HCT116 (cell line): Measurements from ENCODE around the gene TACR2. TPM values are rescaled to one million over a fixed set of nuclear protein-coding genes. Genes with fewer than 3 reads are reported as not detected.

Experiments used
- ATAC-seq: fragments of 200-7000 bp; cut with Tn5 transposase; 2 replicates; pipeline ENCODE4 v1.9.1; 2020; ENCODE audit warnings: mild to moderate bottlenecking, moderate library complexity
- BruUV-seq: library from RNA; stranded (reverse); fragments of 400-500 nt; replicated peaks from 2 replicates; lab custom pipeline; 2021; lab: Mats Ljungman, UMichigan
- CTCF ChIA-PET: fragments of 300-600 bp; sonication (Branson Sonifier 250); formaldehyde crosslinking; loops from one replicate; lab custom pipeline; 2021; ENCODE audit warnings: antibody characterized with exemption; lab: Charles Lee
- POLR2A ChIA-PET: fragments of 300-600, 350-600 bp; sonication (Branson Sonifier 250); formaldehyde crosslinking; loops from one replicate; lab custom pipeline; 2021; ENCODE audit warnings: antibody characterized with exemption; lab: Charles Lee
- RAD21 ChIA-PET, 2 experiments: fragments of 300-600 bp; sonication (Branson Sonifier 250); formaldehyde crosslinking; loops; one replicate each; lab custom pipeline; 2023; ENCODE audit warnings: low total read pairs in 2 of 2; ENCODE audit not compliant: uncharacterized antibody in 2 of 2, unreplicated experiment in 2 of 2, low non-redundant PET in 1 of 2; lab: Charles Lee
- DNase-seq: peaks from one replicate; pipeline ENCODE4 v3.0.0-alpha.2; 2010; ENCODE audit warnings: low read depth, low spot score
- H2AFZ ChIP-seq: fragments of 200-600 bp; shearing (Covaris generic), sonication (generic); 2 replicates; pipeline ENCODE4 v1.6.1; 2017; ENCODE audit warnings: low read depth, mixed run types, mixed read lengths, antibody characterized with exemption, low read length; ENCODE audit not compliant: poor library complexity, severe bottlenecking
- H3K27ac ChIP-seq: 2 replicates; pipeline ENCODE4 v1.5.1; 2012; ENCODE audit warnings: low read depth, low read length
- H3K27me3 ChIP-seq: fragments of 200-600 bp; sonication (generic); 2 replicates; pipeline ENCODE4 v1.6.1; 2016; ENCODE audit warnings: mixed run types, low read length, mixed read lengths; ENCODE audit not compliant: insufficient read depth
- H3K36me3 ChIP-seq, 2 experiments: fragments of 200-500 bp in 1 of 2; fragments of 200-600 bp in 1 of 2; sonication (Bioruptor generic) in 1 of 2; sonication (generic) in 1 of 2; 2 replicates each; pipeline versions ENCODE4 v1.5.1 to v1.6.1; 2014 to 2016; ENCODE audit warnings: low read length in 2 of 2, inconsistent platforms in 1 of 2, mixed read lengths in 1 of 2, mixed run types in 1 of 2; ENCODE audit not compliant: insufficient read depth in 2 of 2, control insufficient read depth in 1 of 2
- H3K4me1 ChIP-seq, 2 experiments: fragments of 200-600 bp in 1 of 2; sonication (generic) in 1 of 2; 2 replicates each; pipeline versions ENCODE4 v1.5.1 to v1.6.1; 2012 to 2017; ENCODE audit warnings: low read length in 2 of 2, inconsistent platforms in 1 of 2, mild to moderate bottlenecking in 1 of 2, mixed read lengths in 1 of 2, mixed run types in 1 of 2, moderate library complexity in 1 of 2; ENCODE audit not compliant: insufficient read depth in 2 of 2, control insufficient read depth in 1 of 2
- H3K4me2 ChIP-seq: fragments of 200-600 bp; sonication (generic); 2 replicates; pipeline ENCODE4 v1.6.1; 2017; ENCODE audit warnings: mixed run types, low read length, mixed read lengths
- H3K4me3 ChIP-seq, 2 experiments: fragments of 200-600 bp in 1 of 2; sonication (generic) in 1 of 2; replicated peaks in 1 of 2; 2 replicates each; pipeline ENCODE4 v1.5.1; 2011 to 2016; ENCODE audit warnings: low read length in 2 of 2, control low read depth in 1 of 2, low read depth in 1 of 2, mild to moderate bottlenecking in 1 of 2, mixed read lengths in 1 of 2, mixed run types in 1 of 2
- H3K79me2 ChIP-seq: fragments of 200-600 bp; sonication (generic); 2 replicates; pipeline ENCODE4 v1.6.1; 2017; ENCODE audit warnings: mild to moderate bottlenecking, mixed run types, low read length, moderate library complexity, mixed read lengths; ENCODE audit not compliant: insufficient read depth
- H3K9ac ChIP-seq: fragments of 200-600 bp; sonication (generic); 2 replicates; pipeline ENCODE4 v1.6.1; 2016; ENCODE audit warnings: low read length, mixed read lengths
- H3K9me2 ChIP-seq: fragments of 200-600 bp; sonication (generic), shearing (Covaris generic); 2 replicates; pipeline ENCODE4 v1.6.1; 2017; ENCODE audit warnings: mixed run types, mild to moderate bottlenecking, moderate library complexity; ENCODE audit not compliant: insufficient read depth
- H3K9me3 ChIP-seq, 2 experiments: fragments of 200-500 bp in 1 of 2; fragments of 200-600 bp in 1 of 2; sonication (Bioruptor generic) in 1 of 2; sonication (generic) in 1 of 2; 2 replicates each; pipeline ENCODE4 v1.6.1; 2014 to 2017; ENCODE audit warnings: low read length in 2 of 2, mixed read lengths in 2 of 2, inconsistent platforms in 1 of 2, low read depth in 1 of 2, mild to moderate bottlenecking in 1 of 2, mixed run types in 1 of 2, moderate library complexity in 1 of 2; ENCODE audit not compliant: control insufficient read depth in 1 of 2, insufficient read depth in 1 of 2
- H4K20me1 ChIP-seq: fragments of 200-600 bp; sonication (generic), shearing (Covaris generic); 2 replicates; pipeline ENCODE4 v1.6.1; 2017; ENCODE audit warnings: mixed run types, mild to moderate bottlenecking, moderate library complexity; ENCODE audit not compliant: insufficient read depth
- CBX3 ChIP-seq: IDR thresholded peaks from 2 replicates; pipeline ENCODE4 v1.6.1; 2012; ENCODE audit warnings: low read depth
- EGR1 ChIP-seq: IDR thresholded peaks from 2 replicates; pipeline ENCODE4 v1.6.1; 2012; ENCODE audit warnings: low read depth
- EZH2 ChIP-seq: fragments of 200-600 bp; sonication (generic); IDR thresholded peaks from 2 replicates; pipeline ENCODE4 v1.6.1; 2017; ENCODE audit warnings: antibody characterized with exemption, mixed run types
- EZH2phosphoT487 ChIP-seq: fragments of 200-600 bp; IDR thresholded peaks from 2 replicates; pipeline ENCODE4 v1.6.1; 2018; ENCODE audit warnings: antibody characterized with exemption, borderline replicate concordance
- FOSL1 ChIP-seq: IDR thresholded peaks from 2 replicates; pipeline ENCODE4 v1.6.1; 2012; ENCODE audit warnings: low read depth
- JUND ChIP-seq: IDR thresholded peaks from 2 replicates; pipeline ENCODE4 v1.6.1; 2012
- POLR2AphosphoS5 ChIP-seq: IDR thresholded peaks from 2 replicates; pipeline ENCODE4 v1.6.1; 2011; ENCODE audit warnings: mild to moderate bottlenecking, low read depth, low read length, moderate library complexity
- SRF ChIP-seq: IDR thresholded peaks from 2 replicates; pipeline ENCODE4 v1.6.1; 2012; ENCODE audit warnings: low read depth
- TCF7L2 ChIP-seq: IDR thresholded peaks from 2 replicates; pipeline ENCODE4 v1.7.0; 2011; ENCODE audit warnings: borderline replicate concordance, inconsistent platforms; ENCODE audit not compliant: insufficient read depth, insufficient read length; ENCODE audit errors: extremely low read depth
- YY1 ChIP-seq: IDR thresholded peaks from 2 replicates; pipeline ENCODE4 v1.6.1; 2011; ENCODE audit warnings: low read length, low read depth, moderate library complexity, mild to moderate bottlenecking; ENCODE audit not compliant: insufficient replicate concordance; ENCODE audit errors: extremely low read depth
- intact Hi-C: fragments of 100-400 bp; cut with micrococcal nuclease; formaldehyde crosslinking; loops from 2 replicates; pipeline ENCODE4 v1.10.0; 2022
- total RNA-seq: library from RNA; stranded (reverse); gene quantifications from one replicate; pipeline ENCODE4 v1.2.1, GENCODE V29; 2021; ENCODE audit not compliant: unreplicated experiment
- TF ChIP-seq, protein P1 (sequence below), 3 experiments: fragments of 200-600 bp in 1 of 3; sonication (generic) in 1 of 3; IDR thresholded peaks in 2 of 3; conservative IDR thresholded peaks in 1 of 3; 2 replicates each; pipeline ENCODE4 v1.5.1; 2012 to 2017; ENCODE audit warnings: low read depth in 2 of 3, low read length in 2 of 3, antibody characterized with exemption in 1 of 3, borderline replicate concordance in 1 of 3, control low read depth in 1 of 3, mild to moderate bottlenecking in 1 of 3, mixed read lengths in 1 of 3, mixed run types in 1 of 3, moderate library complexity in 1 of 3; ENCODE audit not compliant: insufficient read depth in 1 of 3
- TF ChIP-seq, protein P2 (sequence below): IDR thresholded peaks from 2 replicates; pipeline ENCODE4 v1.6.1; 2012
- TF ChIP-seq, protein P3 (sequence below): IDR thresholded peaks from 2 replicates; pipeline ENCODE4 v1.6.1; 2011; ENCODE audit warnings: mild to moderate bottlenecking, low read length, moderate library complexity; ENCODE audit not compliant: insufficient replicate concordance; ENCODE audit errors: extremely low read depth
- TF ChIP-seq, protein P4 (sequence below): IDR thresholded peaks from 2 replicates; pipeline ENCODE4 v1.6.1; 2012; ENCODE audit warnings: low read depth
- TF ChIP-seq, protein P5 (sequence below): IDR thresholded peaks from 2 replicates; pipeline ENCODE4 v1.6.1; 2012

The TACR2 gene
- total RNA-seq, 1 experiment from 2014 or later, result not detected

DNA sequence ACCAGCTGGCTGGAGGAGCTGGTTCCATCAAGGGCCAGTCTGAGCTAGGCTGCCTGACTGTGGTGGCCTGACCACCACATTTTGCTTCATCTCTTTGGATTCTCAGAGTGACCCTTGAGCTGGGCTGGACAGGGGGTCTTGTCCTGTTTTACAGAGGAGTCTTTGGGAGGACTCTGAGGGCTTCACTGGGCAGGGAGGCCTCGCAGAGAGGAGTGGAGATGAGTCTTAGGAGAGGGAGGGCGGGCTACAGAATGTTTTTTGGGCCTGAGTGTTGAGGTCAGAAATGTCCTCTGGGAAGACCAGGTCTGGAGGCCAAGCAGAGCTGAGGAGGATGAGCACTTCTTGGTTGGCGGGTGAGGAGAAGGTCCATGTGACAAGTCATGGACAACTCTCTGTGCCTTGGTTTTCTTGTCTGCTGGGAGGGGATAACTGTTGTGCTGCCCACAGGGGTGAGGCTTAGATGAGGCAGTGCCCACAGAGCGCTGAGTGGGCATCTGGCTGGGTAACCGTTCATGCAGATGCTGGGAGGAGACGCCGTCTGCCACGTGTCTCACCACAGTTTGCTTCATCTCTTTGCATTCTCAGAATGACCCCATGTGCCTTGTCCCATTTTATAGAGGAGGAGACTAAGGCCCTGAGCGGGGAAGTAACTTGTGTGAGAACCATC lies 44.0 kb upstream of the TACR2 start:
- Histone ChIP-seq H3K4me3 (no peak overlapping the region), H4K20me1 (no peaks in the 10 kb centered on the region), H3K4me2 (no peak overlapping the region), H3K79me2 (no peaks in the 10 kb centered on the region; the same call in 1 of the 2 replicates), H3K27me3 (no peaks in the 10 kb centered on the region), H3K36me3 (0 out of 4 replicates have a peak, but pooled peaks cover 0 to 3% of the 10 kb centered on the region in 2 experiments), H3K9ac (no peak overlapping the region), H3K9me3 (no peaks in the 10 kb centered on the region), H3K27ac (no peak overlapping the region; the same call in 1 of the 2 replicates), H2AFZ (no peak overlapping the region), H3K9me2 (no peaks in the 10 kb centered on the region), H3K4me1 (peaks cover 48 to 71% of the 10 kb centered on the region in 2 experiments)
- ChIA-PET CTCF (no interaction called here), RAD21 (no interaction called here), POLR2A (no interaction called here)
- no peak for DNase-seq
- no peak for TF ChIP-seq CBX3
- no peak for TF ChIP-seq POLR2AphosphoS5
- TF ChIP-seq SRF, result no peak
- TF ChIP-seq EZH2phosphoT487, result no peak
- no peak for TF ChIP-seq TCF7L2
- TF ChIP-seq, protein P1, sequence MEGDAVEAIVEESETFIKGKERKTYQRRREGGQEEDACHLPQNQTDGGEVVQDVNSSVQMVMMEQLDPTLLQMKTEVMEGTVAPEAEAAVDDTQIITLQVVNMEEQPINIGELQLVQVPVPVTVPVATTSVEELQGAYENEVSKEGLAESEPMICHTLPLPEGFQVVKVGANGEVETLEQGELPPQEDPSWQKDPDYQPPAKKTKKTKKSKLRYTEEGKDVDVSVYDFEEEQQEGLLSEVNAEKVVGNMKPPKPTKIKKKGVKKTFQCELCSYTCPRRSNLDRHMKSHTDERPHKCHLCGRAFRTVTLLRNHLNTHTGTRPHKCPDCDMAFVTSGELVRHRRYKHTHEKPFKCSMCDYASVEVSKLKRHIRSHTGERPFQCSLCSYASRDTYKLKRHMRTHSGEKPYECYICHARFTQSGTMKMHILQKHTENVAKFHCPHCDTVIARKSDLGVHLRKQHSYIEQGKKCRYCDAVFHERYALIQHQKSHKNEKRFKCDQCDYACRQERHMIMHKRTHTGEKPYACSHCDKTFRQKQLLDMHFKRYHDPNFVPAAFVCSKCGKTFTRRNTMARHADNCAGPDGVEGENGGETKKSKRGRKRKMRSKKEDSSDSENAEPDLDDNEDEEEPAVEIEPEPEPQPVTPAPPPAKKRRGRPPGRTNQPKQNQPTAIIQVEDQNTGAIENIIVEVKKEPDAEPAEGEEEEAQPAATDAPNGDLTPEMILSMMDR (IDR thresholded peaks at IDR 0.05 in 2 of 3, conservative IDR thresholded peaks at IDR 0.05 in 1 of 3; ENCODE audit: borderline replicate concordance in 1 of 3, insufficient read depth in 1 of 3, low read depth in 2 of 3, low read length in 2 of 3), result no peak
- no peak for TF ChIP-seq JUND
- TF ChIP-seq, protein P2, sequence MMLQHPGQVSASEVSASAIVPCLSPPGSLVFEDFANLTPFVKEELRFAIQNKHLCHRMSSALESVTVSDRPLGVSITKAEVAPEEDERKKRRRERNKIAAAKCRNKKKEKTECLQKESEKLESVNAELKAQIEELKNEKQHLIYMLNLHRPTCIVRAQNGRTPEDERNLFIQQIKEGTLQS, result no peak
- no peak for TF ChIP-seq FOSL1
- TF ChIP-seq, protein P3, sequence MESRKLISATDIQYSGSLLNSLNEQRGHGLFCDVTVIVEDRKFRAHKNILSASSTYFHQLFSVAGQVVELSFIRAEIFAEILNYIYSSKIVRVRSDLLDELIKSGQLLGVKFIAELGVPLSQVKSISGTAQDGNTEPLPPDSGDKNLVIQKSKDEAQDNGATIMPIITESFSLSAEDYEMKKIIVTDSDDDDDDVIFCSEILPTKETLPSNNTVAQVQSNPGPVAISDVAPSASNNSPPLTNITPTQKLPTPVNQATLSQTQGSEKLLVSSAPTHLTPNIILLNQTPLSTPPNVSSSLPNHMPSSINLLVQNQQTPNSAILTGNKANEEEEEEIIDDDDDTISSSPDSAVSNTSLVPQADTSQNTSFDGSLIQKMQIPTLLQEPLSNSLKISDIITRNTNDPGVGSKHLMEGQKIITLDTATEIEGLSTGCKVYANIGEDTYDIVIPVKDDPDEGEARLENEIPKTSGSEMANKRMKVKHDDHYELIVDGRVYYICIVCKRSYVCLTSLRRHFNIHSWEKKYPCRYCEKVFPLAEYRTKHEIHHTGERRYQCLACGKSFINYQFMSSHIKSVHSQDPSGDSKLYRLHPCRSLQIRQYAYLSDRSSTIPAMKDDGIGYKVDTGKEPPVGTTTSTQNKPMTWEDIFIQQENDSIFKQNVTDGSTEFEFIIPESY, result no peak
- no peak for TF ChIP-seq EGR1
- TF ChIP-seq, protein P4, sequence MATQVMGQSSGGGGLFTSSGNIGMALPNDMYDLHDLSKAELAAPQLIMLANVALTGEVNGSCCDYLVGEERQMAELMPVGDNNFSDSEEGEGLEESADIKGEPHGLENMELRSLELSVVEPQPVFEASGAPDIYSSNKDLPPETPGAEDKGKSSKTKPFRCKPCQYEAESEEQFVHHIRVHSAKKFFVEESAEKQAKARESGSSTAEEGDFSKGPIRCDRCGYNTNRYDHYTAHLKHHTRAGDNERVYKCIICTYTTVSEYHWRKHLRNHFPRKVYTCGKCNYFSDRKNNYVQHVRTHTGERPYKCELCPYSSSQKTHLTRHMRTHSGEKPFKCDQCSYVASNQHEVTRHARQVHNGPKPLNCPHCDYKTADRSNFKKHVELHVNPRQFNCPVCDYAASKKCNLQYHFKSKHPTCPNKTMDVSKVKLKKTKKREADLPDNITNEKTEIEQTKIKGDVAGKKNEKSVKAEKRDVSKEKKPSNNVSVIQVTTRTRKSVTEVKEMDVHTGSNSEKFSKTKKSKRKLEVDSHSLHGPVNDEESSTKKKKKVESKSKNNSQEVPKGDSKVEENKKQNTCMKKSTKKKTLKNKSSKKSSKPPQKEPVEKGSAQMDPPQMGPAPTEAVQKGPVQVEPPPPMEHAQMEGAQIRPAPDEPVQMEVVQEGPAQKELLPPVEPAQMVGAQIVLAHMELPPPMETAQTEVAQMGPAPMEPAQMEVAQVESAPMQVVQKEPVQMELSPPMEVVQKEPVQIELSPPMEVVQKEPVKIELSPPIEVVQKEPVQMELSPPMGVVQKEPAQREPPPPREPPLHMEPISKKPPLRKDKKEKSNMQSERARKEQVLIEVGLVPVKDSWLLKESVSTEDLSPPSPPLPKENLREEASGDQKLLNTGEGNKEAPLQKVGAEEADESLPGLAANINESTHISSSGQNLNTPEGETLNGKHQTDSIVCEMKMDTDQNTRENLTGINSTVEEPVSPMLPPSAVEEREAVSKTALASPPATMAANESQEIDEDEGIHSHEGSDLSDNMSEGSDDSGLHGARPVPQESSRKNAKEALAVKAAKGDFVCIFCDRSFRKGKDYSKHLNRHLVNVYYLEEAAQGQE, result no peak
- TF ChIP-seq YY1, result no peak
- no peak for TF ChIP-seq EZH2
- TF ChIP-seq, protein P5, sequence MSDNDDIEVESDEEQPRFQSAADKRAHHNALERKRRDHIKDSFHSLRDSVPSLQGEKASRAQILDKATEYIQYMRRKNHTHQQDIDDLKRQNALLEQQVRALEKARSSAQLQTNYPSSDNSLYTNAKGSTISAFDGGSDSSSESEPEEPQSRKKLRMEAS, result no peak
- no TSS peak for BruUV-seq
- no peak for ATAC-seq
- intact Hi-C loops, result no loop called here
